GM18870 (cell line): ENCODE data around the gene PROZ.

ENCODE experiments used
- ATAC-seq: cut with Tn5 transposase; IDR thresholded peaks from one replicate; pipeline ENCODE4 v1.9.1; 2021; ENCODE audit warnings: moderate library complexity; ENCODE audit not compliant: unreplicated experiment

PROZ gene

DNA sequence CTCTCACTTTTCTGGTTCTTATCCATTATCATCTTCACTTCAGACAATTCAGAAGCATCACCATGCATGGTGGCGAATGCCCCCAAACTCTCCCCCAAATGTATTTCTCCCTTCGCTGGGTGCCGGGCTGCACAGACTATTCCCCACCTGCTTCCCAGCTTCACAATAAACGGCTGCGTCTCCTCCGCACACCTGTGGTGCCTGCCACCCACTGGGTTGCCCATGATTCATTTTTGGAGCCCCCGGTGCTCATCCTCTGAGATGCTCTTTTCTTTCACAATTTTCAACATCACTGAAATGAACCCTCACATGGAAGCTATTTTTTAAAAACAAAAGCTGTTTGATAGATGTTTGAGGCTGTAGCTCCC is 38.6 kb upstream of the PROZ start:
- no peak for ATAC-seq

DNA sequence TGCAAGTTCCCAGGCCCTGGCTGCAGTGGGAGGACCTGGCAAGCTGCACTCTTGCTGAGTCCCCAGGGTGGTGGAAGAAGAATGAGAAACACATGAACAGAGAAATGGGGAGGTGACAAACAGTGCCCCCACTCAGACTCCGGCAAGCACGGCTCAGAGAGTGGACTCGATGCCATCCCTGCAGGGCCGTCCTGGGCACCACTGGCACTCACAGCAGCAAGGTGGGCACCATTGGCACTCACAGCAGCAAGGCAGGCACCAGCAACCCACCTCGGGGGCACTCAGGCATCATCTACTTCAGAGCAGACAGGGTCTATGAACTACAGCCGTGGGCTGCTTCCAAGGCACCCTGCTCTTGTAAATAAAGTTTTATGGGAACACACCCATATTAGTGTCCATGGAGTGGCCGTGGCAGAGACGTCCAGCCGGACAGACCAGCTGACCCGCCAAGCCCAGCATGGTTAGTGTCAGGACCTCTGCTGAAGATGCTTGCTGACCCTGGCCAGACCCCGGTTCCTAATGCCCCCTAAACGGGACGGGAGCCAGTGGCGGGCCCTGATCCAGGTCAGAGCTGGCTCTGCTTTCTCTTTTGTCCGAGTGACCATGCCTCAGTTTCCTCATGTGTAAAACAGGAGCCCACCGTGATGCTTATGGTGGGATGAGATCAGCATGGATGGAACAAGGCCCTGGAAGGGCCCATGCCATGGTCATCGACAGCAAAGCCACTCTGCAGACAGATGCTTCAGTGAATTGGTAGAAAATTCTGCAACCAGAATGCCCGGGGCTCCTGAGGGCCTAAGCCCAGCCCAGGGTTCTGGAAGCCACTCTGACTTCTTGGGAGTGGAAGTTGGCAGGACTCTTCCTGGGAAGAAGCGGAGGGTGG is 37.9 kb upstream of the PROZ start:
- ATAC-seq: no peak

GRCh38 chr13:113121183-113121927 is 37.1 kb upstream of the PROZ start:
- no peak for ATAC-seq

DNA sequence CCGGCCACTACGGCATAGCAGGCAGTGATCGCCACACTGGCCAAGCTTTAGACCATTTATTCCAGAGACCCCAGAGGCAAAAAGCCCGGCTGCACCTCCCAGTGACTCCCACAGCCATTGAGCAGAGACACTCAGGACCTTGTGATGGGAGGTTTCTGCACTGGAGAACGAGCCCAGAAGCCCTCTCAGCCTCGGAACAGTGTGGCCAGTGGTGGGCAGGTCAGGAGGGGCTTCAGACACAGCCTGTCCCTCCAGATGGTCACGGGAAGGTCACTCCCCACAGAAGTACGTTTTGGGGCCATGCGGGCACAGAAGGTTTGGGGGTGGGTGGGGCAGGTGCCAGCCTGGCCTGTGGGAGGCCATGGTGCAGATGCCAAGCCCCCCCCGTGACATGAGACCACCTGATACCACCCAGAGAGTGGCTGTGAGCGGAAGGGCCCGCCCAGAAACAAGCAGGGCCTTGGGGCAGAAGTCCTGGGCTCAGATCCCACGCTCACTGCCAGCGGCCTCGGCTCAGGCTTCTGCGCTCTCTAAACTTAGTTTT is 36.4 kb upstream of the PROZ start:
- ATAC-seq: no peak

DNA sequence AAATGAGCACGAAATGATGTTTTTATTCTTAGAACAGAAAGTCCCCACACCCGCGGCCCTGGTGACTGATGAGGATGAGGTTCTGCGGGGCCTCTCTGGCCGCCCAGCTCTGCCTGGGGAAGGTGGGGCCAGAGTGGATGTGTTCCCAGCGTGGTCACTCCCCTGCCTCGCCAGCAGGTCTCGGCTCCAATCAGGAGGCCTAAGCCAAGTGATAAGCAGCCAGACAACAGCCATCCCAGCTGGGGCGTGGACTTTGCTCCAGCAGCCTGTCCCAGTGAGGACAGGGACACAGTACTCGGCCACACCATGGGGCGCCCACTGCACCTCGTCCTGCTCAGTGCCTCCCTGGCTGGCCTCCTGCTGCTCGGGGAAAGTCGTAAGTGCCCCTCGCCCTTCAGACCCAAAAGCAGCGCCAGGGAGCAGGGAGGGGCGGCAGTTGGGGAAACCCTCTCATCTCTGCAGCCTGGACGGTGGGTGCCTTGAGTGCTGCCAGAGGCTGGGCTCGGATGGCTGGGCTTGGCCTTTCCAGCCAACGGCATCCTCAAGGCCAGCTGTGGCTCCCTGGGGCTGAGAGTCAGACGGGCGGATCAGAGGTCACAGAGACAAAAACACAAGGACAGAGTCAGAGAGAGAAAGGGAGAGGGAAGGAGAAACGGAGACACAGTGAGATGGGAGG is 35.8 kb upstream of the PROZ start, which contains the start of gene F10:
Gene F10, plus strand, starts transcription at position 250 of the 676 bp plus-strand sequence. Its CDS starts 57 bp downstream, at position 307.
- no peak for ATAC-seq

DNA sequence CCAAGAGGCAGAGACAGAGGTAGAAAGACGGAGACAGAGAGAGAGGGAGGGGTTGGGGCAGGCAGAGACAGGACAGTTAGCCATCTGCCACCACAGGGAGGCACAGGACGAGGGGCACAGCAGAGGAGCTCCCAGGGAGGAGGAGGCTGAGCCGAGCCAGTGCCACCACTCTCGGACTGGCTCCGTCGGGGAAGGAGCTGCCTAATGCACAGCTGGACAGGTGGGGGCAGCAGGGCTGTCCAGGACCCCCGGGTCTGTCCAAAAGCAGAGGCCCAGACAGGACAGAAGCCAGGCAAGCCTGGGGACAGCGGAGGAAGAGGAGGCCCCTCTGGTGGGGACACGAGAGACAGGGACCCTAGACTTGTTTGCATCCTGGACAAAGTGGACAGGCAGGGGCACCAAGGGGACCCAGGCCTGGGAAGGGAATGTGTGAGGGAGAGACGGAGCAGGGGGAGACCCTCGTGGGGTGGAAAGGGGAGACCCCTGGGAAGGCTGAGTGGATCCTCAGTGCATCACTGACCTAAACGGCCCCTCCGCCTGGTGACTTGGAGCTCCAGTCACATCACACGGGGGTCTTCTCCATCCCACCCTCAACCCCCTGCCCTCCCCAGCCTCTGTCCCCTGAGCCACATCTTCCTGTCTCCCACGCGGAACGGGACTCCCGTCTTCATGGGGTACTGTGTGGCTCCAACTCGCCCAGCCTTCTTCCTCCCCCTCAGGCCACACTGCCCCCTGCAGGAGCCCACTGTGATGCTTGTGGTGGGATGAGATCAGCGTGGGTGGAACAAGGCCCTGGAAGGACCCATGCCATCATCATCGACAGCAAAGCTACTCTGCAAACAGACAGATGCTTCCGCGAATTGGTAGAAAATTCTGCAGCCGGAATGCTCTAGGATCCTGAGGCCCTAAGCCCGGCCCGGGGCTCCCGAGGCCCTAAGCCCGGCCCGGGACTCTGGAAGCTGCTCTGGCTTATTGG is 34.9 kb upstream of the PROZ start:
- no peak for ATAC-seq

DNA sequence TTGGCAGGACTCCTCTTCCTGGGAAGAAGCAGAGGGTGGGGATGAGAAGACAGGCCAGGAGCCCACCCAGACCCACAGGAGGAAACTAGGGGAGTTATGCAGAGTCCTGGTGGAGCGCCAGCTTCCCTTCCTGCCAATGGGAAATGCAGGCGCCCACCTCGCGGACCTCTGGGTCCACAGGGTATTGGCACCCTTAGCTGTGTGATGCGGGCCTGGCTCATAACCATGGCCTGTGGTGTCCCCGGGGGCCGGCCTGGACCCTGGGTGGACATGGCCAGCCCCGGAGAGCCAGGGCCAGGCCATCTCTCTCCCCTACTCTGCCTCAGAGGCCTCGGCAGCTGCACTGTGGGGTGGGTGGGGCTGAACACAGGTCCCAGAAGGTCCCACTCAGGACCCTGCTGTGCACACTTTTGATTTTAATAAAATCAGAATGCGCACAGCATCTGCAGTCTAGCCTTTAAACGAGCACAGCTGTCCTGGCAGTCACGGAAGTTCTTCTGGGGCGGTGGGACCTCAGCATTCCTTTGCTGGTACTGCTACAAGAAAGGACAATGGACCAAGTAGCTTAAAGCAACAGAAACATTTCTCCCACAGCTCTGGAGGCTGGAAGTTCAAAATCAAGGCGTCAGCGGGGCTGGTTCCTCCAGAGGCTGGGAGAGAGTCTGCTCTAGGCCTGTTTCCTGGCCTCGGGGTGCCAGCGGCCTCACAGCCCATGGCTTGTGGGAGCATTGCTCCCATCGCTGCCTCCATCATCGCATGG is 34.1 kb upstream of the PROZ start:
- ATAC-seq: no peak

- no peak for ATAC-seq
Observed at GRCh38 chr13:113125506-113126264, 32.8 kb upstream of the PROZ start.

GRCh38 chr13:113126265-113127150 is 31.9 kb upstream of the PROZ start:
- ATAC-seq: no peak

DNA sequence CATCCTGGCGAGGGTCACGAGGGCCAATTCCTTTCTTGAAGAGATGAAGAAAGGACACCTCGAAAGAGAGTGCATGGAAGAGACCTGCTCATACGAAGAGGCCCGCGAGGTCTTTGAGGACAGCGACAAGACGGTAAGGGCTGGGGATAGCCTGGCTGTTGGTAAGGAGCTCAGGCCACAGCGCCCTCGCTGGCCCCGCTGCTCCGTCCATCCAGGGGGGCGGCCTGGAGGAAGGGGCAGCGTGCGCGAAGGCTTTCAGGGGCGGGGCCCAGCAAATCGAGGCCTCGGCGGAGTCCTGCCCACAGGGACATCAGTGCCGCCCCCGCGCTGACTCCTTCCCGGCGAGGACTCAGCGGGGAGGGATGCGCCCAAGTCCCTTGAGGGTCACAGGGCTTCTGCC is 29.0 kb upstream of the PROZ start:
- no peak for ATAC-seq

GRCh38 chr13:113129921-113130750 is 28.3 kb upstream of the PROZ start:
- ATAC-seq: no peak

- ATAC-seq: no peak
Observed at GRCh38 chr13:113135281-113135760, 23.1 kb upstream of the PROZ start.

- no peak for ATAC-seq
Observed at GRCh38 chr13:113137691-113138298, 20.7 kb upstream of the PROZ start.

GRCh38 chr13:113138792-113139551 is 19.5 kb upstream of the PROZ start:
- no peak for ATAC-seq

DNA sequence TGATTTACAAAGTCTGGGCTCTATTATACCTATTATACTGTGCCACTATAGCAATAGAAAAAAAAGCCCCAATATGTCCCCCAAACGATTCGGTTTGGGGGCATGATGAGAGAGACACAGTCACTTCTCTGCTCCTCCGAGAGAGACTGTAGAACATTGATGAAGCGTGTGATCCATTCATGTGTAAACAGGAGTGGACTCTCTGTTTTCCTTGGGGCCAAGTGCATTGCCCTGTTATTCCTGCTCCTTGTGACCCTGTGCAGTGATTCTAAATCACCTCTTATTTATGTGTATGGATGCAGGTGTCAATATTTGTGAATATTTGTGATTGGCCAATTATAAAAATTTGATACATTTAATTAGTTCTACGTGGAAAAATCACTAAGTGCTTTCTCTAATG is 18.9 kb upstream of the PROZ start:
- ATAC-seq: no peak
